Thoracic aorta (tissue), 2 donors: ENCODE results near the gene SMOC2. TPM values are rescaled to one million over a fixed set of nuclear protein-coding genes. Genes with fewer than 3 reads are reported as not detected.

Source experiments
- ATAC-seq: fragments of 150-250 bp; one replicate; pipeline ENCODE4 v1.8.0; 2017; ENCODE audit warnings: low read depth; ENCODE audit not compliant: insufficient number of reproducible peaks, low FRiP score
- DNase-seq: peaks from one replicate; pipeline ENCODE4 v3.0.0-alpha.2; 2020; ENCODE audit warnings: low spot score
- H3K27ac ChIP-seq, 2 donors: fragments of 200-600 bp; sonication (generic); 1 replicate in 1 of 2; 2 replicates in 1 of 2; pipeline ENCODE4 v1.5.1; 2016; ENCODE audit warnings: mild to moderate bottlenecking in 2 of 2, moderate library complexity in 2 of 2
- H3K27me3 ChIP-seq: fragments of 200-600 bp; sonication (generic); replicated peaks from 2 replicates; pipeline ENCODE4 v1.6.0; 2016; ENCODE audit warnings: mild to moderate bottlenecking; ENCODE audit not compliant: insufficient read depth
- H3K36me3 ChIP-seq: fragments of 200-600 bp; sonication (generic); one replicate; pipeline ENCODE4 v1.5.1; 2016
- H3K4me1 ChIP-seq, 2 donors: fragments of 200-600 bp; sonication (generic); 1 replicate in 1 of 2; 2 replicates in 1 of 2; pipeline versions ENCODE4 v1.5.1 to v1.6.0; 2016; ENCODE audit warnings: low read depth in 2 of 2, mild to moderate bottlenecking in 1 of 2; ENCODE audit not compliant: control insufficient read depth in 1 of 2
- H3K4me3 ChIP-seq: fragments of 200-600 bp; sonication (generic); 2 replicates; pipeline ENCODE4 v1.5.1; 2016; ENCODE audit warnings: mild to moderate bottlenecking
- H3K9me3 ChIP-seq: fragments of 200-600 bp; sonication (generic); 2 replicates; pipeline ENCODE4 v1.5.1; 2016
- CTCF ChIP-seq: fragments of 200-600 bp; sonication (generic); IDR thresholded peaks from one replicate; pipeline ENCODE4 v1.5.1; 2019; ENCODE audit warnings: antibody characterized with exemption
- total RNA-seq, 2 donors: library from RNA; depleted of rRNA; stranded (reverse); fragments of >200 nt; gene quantifications; one replicate each; pipeline versions ENCODE4 v1.1.0 to v1.2.3, GENCODE V29; 2016

The SMOC2 gene
- total RNA-seq, 2 donors from 2014 or later, result 334 to 424 TPM

- H3K27ac ChIP-seq, result no peak overlapping the region
- H3K27me3 ChIP-seq, result no peaks in the 10 kb centered on the region
- H3K4me3 ChIP-seq, result no peak overlapping the region
- no peaks in the 10 kb centered on the region for H3K36me3 ChIP-seq
- peaks cover 9 to 46% of the 10 kb centered on the region in 2 donors for H3K4me1 ChIP-seq
- no peaks in the 10 kb centered on the region for H3K9me3 ChIP-seq
- no peak for TF ChIP-seq CTCF
- no peak for ATAC-seq
- no peak for DNase-seq
Measured at GRCh38 chr6:168469521-168469920, 28.5 kb downstream of the SMOC2 start.

GRCh38 chr6:168469926-168470325 is 28.9 kb downstream of the SMOC2 start:
- no peak overlapping the region for H3K27ac ChIP-seq
- ATAC-seq, result no peak

GRCh38 chr6:168472363-168472762 is 31.4 kb downstream of the SMOC2 start:
- DNase-seq, result no peak
- Histone ChIP-seq H3K9me3 (no peaks in the 10 kb centered on the region), H3K4me3 (no peak overlapping the region), H3K27ac (no peak overlapping the region), H3K36me3 (no peaks in the 10 kb centered on the region), H3K4me1 (peaks cover 3 to 18% of the 10 kb centered on the region in 2 donors), H3K27me3 (no peaks in the 10 kb centered on the region)
- no peak for ATAC-seq
- no peak for TF ChIP-seq CTCF

More at GRCh38 chr6:168469926-168470325, 28.9 kb downstream of the SMOC2 start:
- DNase-seq, result no peak
- H3K9me3 ChIP-seq, result no peaks in the 10 kb centered on the region
- H3K4me3 ChIP-seq, result no peak overlapping the region
- H3K27me3 ChIP-seq, result no peaks in the 10 kb centered on the region
- no peaks in the 10 kb centered on the region for H3K36me3 ChIP-seq
- peaks cover 5 to 42% of the 10 kb centered on the region in 2 donors for H3K4me1 ChIP-seq
- no peak for TF ChIP-seq CTCF

- ATAC-seq, result no peak
- Histone ChIP-seq H3K27ac (no peak overlapping the region), H3K4me3 (no peak overlapping the region), H3K4me1 (peaks cover 0 to 12% of the 10 kb centered on the region in 2 donors), H3K9me3 (no peaks in the 10 kb centered on the region), H3K36me3 (no peaks in the 10 kb centered on the region), H3K27me3 (no peaks in the 10 kb centered on the region)
- DNase-seq, result no peak
- TF ChIP-seq CTCF, result no peak
Measured at GRCh38 chr6:168473197-168473596, 32.2 kb downstream of the SMOC2 start.

- Histone ChIP-seq H3K36me3 (no peaks in the 10 kb centered on the region), H3K27me3 (no peaks in the 10 kb centered on the region), H3K9me3 (no peaks in the 10 kb centered on the region), H3K4me1 (no peaks in the 10 kb centered on the region), H3K27ac (no peak overlapping the region), H3K4me3 (no peak overlapping the region)
- DNase-seq, result no peak
- TF ChIP-seq CTCF, result no peak
- no peak for ATAC-seq
Measured at GRCh38 chr6:168475188-168476013, 34.4 kb downstream of the SMOC2 start.
